Measurements from ENCODE around the gene KCNQ4.

- TF ChIP-seq CTCF (conservative IDR thresholded peaks at IDR 0.05) (no peak), EZH2 (IDR thresholded peaks at IDR 0.05; ENCODE audit: low read depth) (no peak)
These were observed 104.1 kb downstream of the KCNQ4 start for GRCh38 chr1:40887652-40888051.

All from PC-9 (cell line).